ENCODE results near the gene FRMD4B. TPM values are rescaled to one million over a fixed set of nuclear protein-coding genes. Genes with fewer than 3 reads are reported as not detected.

Gene FRMD4B
- total and polyA plus RNA-seq, 2 experiments from 2014 or later, result 6.4 to 12.8 TPM

DNA sequence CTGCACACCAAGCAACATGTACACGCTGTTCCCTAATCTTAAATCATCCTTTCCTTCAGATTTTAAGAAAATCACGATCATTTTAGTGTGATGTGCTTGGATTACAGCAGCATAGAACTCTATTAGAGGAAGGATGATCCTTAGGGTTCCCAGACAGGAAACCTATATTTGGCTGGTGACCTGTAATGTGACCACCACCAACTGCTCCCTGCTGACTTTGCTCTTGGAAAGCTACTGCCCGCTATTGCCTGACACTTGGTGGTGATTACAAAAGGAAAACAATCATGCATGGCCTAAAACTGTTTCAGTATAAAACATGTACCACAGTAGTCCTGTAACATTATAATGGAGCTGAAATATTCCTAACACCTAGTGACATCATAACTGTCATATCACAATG, 236.3 kb downstream of the FRMD4B start:
- Histone ChIP-seq H3K27me3 (ENCODE audit: insufficient read depth) (peaks cover 21% of the 10 kb centered on the region), H3K4me3 (no peak overlapping the region), H4K20me1 (replicated peaks; ENCODE audit: insufficient read depth) (no peaks in the 10 kb centered on the region; the same call in 1 of the 2 replicates), H3K36me3 (ENCODE audit: insufficient read depth) (no peaks in the 10 kb centered on the region), H2AFZ (no peak overlapping the region), H3K4me1 (ENCODE audit: insufficient read depth) (peaks cover 5% of the 10 kb centered on the region), H3K79me2 (replicated peaks; ENCODE audit: insufficient read depth) (no peaks in the 10 kb centered on the region), H3K9me2 (ENCODE audit: insufficient read depth) (no peaks in the 10 kb centered on the region), H3F3A (replicated peaks; ENCODE audit: low read depth) (0 out of 2 replicates have a peak, but pooled peaks cover 2% of the 10 kb centered on the region), H3K4me2 (no peak overlapping the region), H3K27ac (ENCODE audit: low read depth) (no peak overlapping the region)
- H3K36me3 Mint-ChIP-seq (ENCODE audit: low read depth), result no peaks in the 10 kb centered on the region
- peaks cover 10% of the 10 kb centered on the region for H3K4me1 Mint-ChIP-seq
- H3K4me3 Mint-ChIP-seq, result no peak overlapping the region
- no peak overlapping the region for H3K27ac Mint-ChIP-seq
- H3K27me3 Mint-ChIP-seq (ENCODE audit: insufficient read depth, low read depth, poor library complexity), result peaks cover 6% of the 10 kb centered on the region
- TF ChIP-seq REST (IDR thresholded peaks at IDR 0.05; ENCODE audit: unreplicated experiment) (no peak), ZNF462 (CRISPR knock-in tag; IDR thresholded peaks at IDR 0.05) (no peak), CREB1 (CRISPR knock-in tag; IDR thresholded peaks at IDR 0.05; ENCODE audit: low read depth) (no peak), POLR2AphosphoS5 (IDR thresholded peaks at IDR 0.05; ENCODE audit: low read depth) (no peak)
- TF ChIP-seq, protein P1, sequence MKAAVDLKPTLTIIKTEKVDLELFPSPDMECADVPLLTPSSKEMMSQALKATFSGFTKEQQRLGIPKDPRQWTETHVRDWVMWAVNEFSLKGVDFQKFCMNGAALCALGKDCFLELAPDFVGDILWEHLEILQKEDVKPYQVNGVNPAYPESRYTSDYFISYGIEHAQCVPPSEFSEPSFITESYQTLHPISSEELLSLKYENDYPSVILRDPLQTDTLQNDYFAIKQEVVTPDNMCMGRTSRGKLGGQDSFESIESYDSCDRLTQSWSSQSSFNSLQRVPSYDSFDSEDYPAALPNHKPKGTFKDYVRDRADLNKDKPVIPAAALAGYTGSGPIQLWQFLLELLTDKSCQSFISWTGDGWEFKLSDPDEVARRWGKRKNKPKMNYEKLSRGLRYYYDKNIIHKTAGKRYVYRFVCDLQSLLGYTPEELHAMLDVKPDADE (IDR thresholded peaks at IDR 0.05), result no peak
- TF ChIP-seq, protein P2, sequence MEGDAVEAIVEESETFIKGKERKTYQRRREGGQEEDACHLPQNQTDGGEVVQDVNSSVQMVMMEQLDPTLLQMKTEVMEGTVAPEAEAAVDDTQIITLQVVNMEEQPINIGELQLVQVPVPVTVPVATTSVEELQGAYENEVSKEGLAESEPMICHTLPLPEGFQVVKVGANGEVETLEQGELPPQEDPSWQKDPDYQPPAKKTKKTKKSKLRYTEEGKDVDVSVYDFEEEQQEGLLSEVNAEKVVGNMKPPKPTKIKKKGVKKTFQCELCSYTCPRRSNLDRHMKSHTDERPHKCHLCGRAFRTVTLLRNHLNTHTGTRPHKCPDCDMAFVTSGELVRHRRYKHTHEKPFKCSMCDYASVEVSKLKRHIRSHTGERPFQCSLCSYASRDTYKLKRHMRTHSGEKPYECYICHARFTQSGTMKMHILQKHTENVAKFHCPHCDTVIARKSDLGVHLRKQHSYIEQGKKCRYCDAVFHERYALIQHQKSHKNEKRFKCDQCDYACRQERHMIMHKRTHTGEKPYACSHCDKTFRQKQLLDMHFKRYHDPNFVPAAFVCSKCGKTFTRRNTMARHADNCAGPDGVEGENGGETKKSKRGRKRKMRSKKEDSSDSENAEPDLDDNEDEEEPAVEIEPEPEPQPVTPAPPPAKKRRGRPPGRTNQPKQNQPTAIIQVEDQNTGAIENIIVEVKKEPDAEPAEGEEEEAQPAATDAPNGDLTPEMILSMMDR (conservative IDR thresholded peaks at IDR 0.05; ENCODE audit: low read depth in 2 of 2), result no peak
- ATAC-seq, result no peak
- no peaks in the 10 kb centered on the region for H3K9me3 Mint-ChIP-seq
- DNase-seq (ENCODE audit: low spot score), result no peak
